ENCODE measurements around the gene OR52B2.

- TF ChIP-seq CTCF (IDR thresholded peaks at IDR 0.05; ENCODE audit: low read depth, low read length, poor library complexity, severe bottlenecking) (no peak), EZH2phosphoT487 (IDR thresholded peaks at IDR 0.05; ENCODE audit: borderline replicate concordance, low read length) (no peak)
These were observed 30.8 kb upstream of the OR52B2 start for GRCh38 chr11:6200975-6201374.
